Esophagus muscularis mucosa (tissue), 4 donors: ENCODE measurements around the gene ABCB1. TPM values are rescaled to one million over a fixed set of nuclear protein-coding genes. Genes with fewer than 3 reads are reported as not detected.

Experiments
- DNase-seq: peaks from one replicate; pipeline ENCODE4 v3.0.0-alpha.2; 2017; ENCODE audit errors: extremely low spot score
- H3K27ac ChIP-seq, 4 donors: fragments of 200-600 bp; sonication (generic); replicated peaks in 1 of 4; 1 replicate in 3 of 4; 2 replicates in 1 of 4; pipeline ENCODE4 v1.5.1; 2016 to 2019; ENCODE audit warnings: mild to moderate bottlenecking in 1 of 4
- H3K27me3 ChIP-seq, 4 donors: fragments of 200-600 bp; sonication (generic); one replicate each; pipeline versions ENCODE4 v1.5.1 to v1.6.0; 2016 to 2019
- H3K36me3 ChIP-seq, 4 donors: fragments of 200-600 bp; sonication (generic); one replicate each; pipeline ENCODE4 v1.5.1; 2016 to 2019
- H3K4me1 ChIP-seq, 4 donors: fragments of 200-600 bp; sonication (generic); one replicate each; pipeline ENCODE4 v1.5.1; 2016 to 2019
- H3K4me3 ChIP-seq, 4 donors: fragments of 200-600 bp; sonication (generic); 1 replicate in 2 of 4; 2 replicates in 2 of 4; pipeline ENCODE4 v1.5.1; 2016 to 2019; ENCODE audit warnings: mild to moderate bottlenecking in 4 of 4, moderate library complexity in 1 of 4
- H3K9me3 ChIP-seq, 4 donors: fragments of 200-600 bp; sonication (generic); 1 replicate in 3 of 4; 2 replicates in 1 of 4; pipeline ENCODE4 v1.5.1; 2016 to 2019
- EP300 ChIP-seq: sonication (generic); formaldehyde crosslinking; IDR thresholded peaks from one replicate; pipeline ENCODE4 v1.6.1; 2017; ENCODE audit warnings: antibody characterized with exemption
- POLR2A ChIP-seq: fragments of 450-650 bp; IDR thresholded peaks from one replicate; pipeline ENCODE4 v1.6.1; 2017; ENCODE audit warnings: antibody characterized with exemption, moderate library complexity, mild to moderate bottlenecking, low read depth
- POLR2AphosphoS5 ChIP-seq, 2 donors: sonication (generic); formaldehyde crosslinking; IDR thresholded peaks; one replicate each; pipeline ENCODE4 v1.6.1; 2017; ENCODE audit warnings: antibody characterized with exemption in 2 of 2
- WGBS: methylation state at CpG from one replicate; pipeline ENCODE4 v1.1.5; 2018; 5-methylcytosine and 5-hydroxymethylcytosine counted together
- intact Hi-C: fragments of 100-400 bp; cut with DNase I; formaldehyde crosslinking; loops from one replicate; pipeline ENCODE4 v1.15.1; 2023
- total RNA-seq, 4 donors: library from RNA; depleted of rRNA; stranded (reverse); fragments of >200 nt; gene quantifications; one replicate each; pipeline versions ENCODE4 v1.1.0 to v1.2.1, GENCODE V29; 2016
- TF ChIP-seq, protein P1 (sequence below), 3 experiments: fragments of 200-600 bp in 2 of 3; fragments of 450-650 bp in 1 of 3; sonication (generic) in 2 of 3; IDR thresholded peaks; one replicate each; pipeline ENCODE4 v1.5.1; 2017 to 2019; ENCODE audit warnings: antibody characterized with exemption in 3 of 3, mild to moderate bottlenecking in 2 of 3, moderate library complexity in 1 of 3

Gene ABCB1
- total RNA-seq, 4 donors from 2014 or later: 4.2 to 11.1 (median 6.0) TPM

DNA sequence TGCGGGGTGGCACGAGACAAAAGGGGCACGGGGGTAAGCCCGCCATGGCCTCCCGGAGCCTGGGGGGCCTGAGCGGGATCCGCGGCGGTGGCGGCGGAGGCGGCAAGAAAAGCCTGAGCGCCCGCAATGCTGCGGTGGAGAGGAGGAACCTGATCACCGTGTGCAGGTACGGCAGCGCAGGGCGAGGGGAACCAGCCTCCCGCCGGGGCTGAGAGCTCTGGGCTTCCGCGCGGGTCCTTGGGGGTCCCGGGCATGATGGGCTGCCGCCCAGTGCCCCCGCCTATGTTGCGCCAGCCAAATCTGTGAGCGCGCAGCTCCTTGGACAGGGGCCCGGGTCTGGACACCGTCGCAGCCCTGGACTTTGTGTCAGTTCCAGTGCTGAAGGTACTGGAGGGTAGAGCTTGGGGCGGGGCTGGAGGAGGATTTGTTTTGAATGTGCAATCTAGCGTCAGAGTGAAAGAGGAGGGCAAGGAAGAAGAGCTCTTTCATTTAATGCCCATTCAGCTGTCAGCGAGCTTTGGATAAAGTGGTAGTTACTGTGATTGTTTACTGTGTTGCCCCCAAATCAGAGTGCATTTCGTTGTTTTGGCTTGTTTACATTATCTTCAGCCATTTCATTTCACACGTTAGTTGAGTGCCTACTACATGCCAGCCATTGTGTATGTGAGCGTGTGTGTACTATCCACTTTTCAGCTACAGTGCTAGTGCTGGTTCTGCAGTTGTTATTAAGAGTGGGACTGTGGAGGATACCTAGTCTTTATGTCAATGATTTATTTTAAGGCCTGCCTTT, 28.3 kb upstream of the ABCB1 start:
- H3K27ac ChIP-seq: peak overlapping the region in 3 of 4 donors; percentile 27 to 47 (median 45)

DNA sequence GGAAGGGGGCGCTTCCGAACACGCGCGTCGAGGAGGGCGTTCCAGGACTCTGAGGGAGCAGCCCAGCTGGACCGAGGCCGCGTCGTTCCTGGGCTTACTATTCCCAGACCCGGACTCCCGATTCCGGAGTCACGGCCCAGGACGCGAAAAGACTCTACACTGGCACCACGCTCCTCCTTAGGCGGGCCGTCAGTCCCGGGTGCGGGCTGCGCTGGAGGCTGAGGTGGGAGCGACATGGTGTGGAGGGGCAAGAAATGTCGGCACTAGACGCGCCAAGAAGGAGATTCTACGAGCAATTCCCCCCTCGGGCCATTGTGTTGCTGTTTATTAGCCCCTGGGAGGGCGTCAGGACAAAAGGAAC, 26.9 kb upstream of the ABCB1 start:
- Histone ChIP-seq H3K4me1 (peaks cover 0 to 23% (median 20%) of the 10 kb centered on the region in 4 donors), H3K36me3 (no peaks in the 10 kb centered on the region), H3K27ac (peak overlapping the region in 2 of 4 donors; percentile 27 to 45), H3K9me3 (no peaks in the 10 kb centered on the region), H3K27me3 (no peaks in the 10 kb centered on the region), H3K4me3 (peak overlapping the region; percentile 66 to 71 (median 70))
- TF ChIP-seq POLR2A (no peak), EP300 (no peak), POLR2AphosphoS5 (IDR thresholded peaks at IDR 0.05) (no peak)
- TF ChIP-seq, protein P1, sequence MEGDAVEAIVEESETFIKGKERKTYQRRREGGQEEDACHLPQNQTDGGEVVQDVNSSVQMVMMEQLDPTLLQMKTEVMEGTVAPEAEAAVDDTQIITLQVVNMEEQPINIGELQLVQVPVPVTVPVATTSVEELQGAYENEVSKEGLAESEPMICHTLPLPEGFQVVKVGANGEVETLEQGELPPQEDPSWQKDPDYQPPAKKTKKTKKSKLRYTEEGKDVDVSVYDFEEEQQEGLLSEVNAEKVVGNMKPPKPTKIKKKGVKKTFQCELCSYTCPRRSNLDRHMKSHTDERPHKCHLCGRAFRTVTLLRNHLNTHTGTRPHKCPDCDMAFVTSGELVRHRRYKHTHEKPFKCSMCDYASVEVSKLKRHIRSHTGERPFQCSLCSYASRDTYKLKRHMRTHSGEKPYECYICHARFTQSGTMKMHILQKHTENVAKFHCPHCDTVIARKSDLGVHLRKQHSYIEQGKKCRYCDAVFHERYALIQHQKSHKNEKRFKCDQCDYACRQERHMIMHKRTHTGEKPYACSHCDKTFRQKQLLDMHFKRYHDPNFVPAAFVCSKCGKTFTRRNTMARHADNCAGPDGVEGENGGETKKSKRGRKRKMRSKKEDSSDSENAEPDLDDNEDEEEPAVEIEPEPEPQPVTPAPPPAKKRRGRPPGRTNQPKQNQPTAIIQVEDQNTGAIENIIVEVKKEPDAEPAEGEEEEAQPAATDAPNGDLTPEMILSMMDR (IDR thresholded peaks at IDR 0.05): no peak
- no peak for DNase-seq
- WGBS: 1% methylated on average over 15 of the region's 30 CpGs
- intact Hi-C loops: loop anchor here (10.0 kb wide), 1 partner anchor 247 kb away; the partner anchor contains the start of genes DBF4 and SLC25A40

More for the DNA sequence above, 28.3 kb upstream of the ABCB1 start:
- H3K36me3 ChIP-seq: no peaks in the 10 kb centered on the region
- H3K4me3 ChIP-seq: peak overlapping the region; percentile 66 to 71 (median 70)
- peaks cover 0 to 23% (median 20%) of the 10 kb centered on the region in 4 donors for H3K4me1 ChIP-seq
- TF ChIP-seq, protein P1 (IDR thresholded peaks at IDR 0.05): no peak
- TF ChIP-seq EP300 (no peak), POLR2AphosphoS5 (IDR thresholded peaks at IDR 0.05) (no peak), POLR2A (no peak)
- no peaks in the 10 kb centered on the region for H3K9me3 ChIP-seq
- no peak for DNase-seq
- WGBS: 8% methylated on average over 33 of the region's 39 CpGs
- intact Hi-C loops: loop anchor here (10.0 kb wide), 1 partner anchor 246 kb away; the partner anchor contains the start of genes DBF4 and SLC25A40
- no peaks in the 10 kb centered on the region for H3K27me3 ChIP-seq

DNA sequence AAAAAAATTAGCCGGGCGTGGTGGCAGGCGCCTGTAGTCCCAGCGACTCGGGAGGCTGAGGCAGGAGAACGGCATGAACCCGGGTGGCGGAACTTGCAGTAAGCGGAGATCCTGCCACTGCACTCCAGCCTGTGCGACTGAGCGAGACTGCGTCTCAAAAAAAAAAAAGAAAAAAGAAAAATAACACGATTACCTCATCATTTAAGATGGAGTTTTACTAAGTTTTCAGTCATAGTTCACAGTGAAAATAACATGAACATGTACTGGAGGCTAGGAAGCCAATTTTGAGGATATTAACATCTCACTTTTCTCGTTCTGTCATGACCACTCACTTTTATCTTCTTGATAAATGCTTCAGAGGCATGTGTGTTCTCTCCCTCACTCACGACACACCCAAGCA, 24.4 kb upstream of the ABCB1 start:
- Histone ChIP-seq H3K27me3 (no peaks in the 10 kb centered on the region), H3K36me3 (no peaks in the 10 kb centered on the region), H3K4me3 (no peak overlapping the region), H3K4me1 (peaks cover 0 to 23% (median 20%) of the 10 kb centered on the region in 4 donors), H3K27ac (no peak overlapping the region), H3K9me3 (no peaks in the 10 kb centered on the region)
- intact Hi-C loops: loop anchor here (10.0 kb wide), 1 partner anchor 250 kb away; the partner anchor contains the start of genes DBF4 and SLC25A40
- TF ChIP-seq, protein P1 (IDR thresholded peaks at IDR 0.05): no peak
- no peak for TF ChIP-seq POLR2A
- no peak for TF ChIP-seq POLR2AphosphoS5 (IDR thresholded peaks at IDR 0.05)
- TF ChIP-seq EP300: no peak
- 84% methylated on average over 15 of the region's 15 CpGs for WGBS
- no peak for DNase-seq

DNA sequence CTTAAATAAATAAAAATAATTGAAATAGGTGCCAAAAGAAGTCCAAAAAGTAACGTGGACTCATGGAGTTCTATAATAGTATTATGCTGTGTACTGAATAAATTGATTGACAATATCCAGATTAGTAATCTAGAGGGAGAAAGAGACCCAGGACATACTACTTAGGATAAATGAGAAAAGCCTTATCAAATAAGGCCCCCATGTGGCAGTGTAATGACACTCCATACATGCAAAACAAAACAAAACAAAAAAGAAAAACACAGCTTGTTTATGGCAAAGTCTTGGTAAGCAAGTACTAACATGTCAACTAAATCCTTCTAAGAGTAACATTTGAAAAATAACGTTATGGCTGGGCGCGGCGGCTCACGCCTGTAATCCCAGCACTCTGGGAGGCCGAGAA, 23.9 kb upstream of the ABCB1 start:
- DNase-seq: no peak
- Histone ChIP-seq H3K27ac (no peak overlapping the region), H3K9me3 (no peaks in the 10 kb centered on the region), H3K36me3 (no peaks in the 10 kb centered on the region), H3K4me1 (peaks cover 0 to 23% (median 20%) of the 10 kb centered on the region in 4 donors), H3K4me3 (no peak overlapping the region), H3K27me3 (no peaks in the 10 kb centered on the region)
- TF ChIP-seq, protein P1 (IDR thresholded peaks at IDR 0.05): no peak
- TF ChIP-seq POLR2AphosphoS5 (IDR thresholded peaks at IDR 0.05) (no peak), EP300 (no peak), POLR2A (no peak)
- intact Hi-C loops: loop anchor here (10.0 kb wide), 1 partner anchor 250 kb away; the partner anchor contains the start of genes DBF4 and SLC25A40
- WGBS: 83% methylated on average over 7 of the region's 7 CpGs
